HG03342 (cell line): ENCODE results near the gene EFCAB5.

Source experiments
- ATAC-seq: cut with Tn5 transposase; IDR thresholded peaks from one replicate; pipeline ENCODE4 v1.9.1; 2021; ENCODE audit warnings: mild to moderate bottlenecking, moderate library complexity; ENCODE audit not compliant: unreplicated experiment

The EFCAB5 gene

GRCh38 chr17:30151471-30151870, 210.0 kb downstream of the EFCAB5 start:
- ATAC-seq = no peak

DNA sequence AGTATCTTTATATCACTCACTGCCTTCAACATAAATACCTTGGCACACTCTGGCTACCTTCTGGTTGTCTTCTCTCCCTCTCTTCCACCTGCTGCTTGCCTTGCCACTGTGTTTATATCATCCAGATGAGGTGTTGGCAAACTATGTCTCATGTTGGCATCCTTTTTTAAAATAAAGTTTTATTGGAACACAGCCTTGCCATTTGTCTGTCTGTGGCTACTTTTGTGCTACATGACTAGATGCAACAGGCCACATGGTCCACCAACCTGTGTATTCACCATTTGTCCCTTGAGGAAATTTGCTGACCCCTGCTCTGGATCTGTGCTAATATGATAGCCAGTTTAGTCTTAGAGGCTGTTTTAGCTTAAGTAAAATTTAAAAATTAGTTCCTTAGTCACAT, 212.0 kb downstream of the EFCAB5 start:
- ATAC-seq = no peak

GRCh38 chr17:30155389-30155788, 214.0 kb downstream of the EFCAB5 start:
- ATAC-seq = no peak
